IMR-90 (cell line): ENCODE measurements around the gene DCDC1. TPM values are rescaled to one million over a fixed set of nuclear protein-coding genes. Genes with fewer than 3 reads are reported as not detected.

Experiments used
- ATAC-seq: fragments of 200-7000 bp; cut with Tn5 transposase; 2 replicates; pipeline ENCODE4 v1.9.1; 2020; ENCODE audit warnings: low read depth, mild to moderate bottlenecking, moderate library complexity
- BruUV-seq: library from RNA; stranded (reverse); fragments of 400-500 nt; replicated peaks from 2 replicates; lab custom pipeline; 2021; lab: Mats Ljungman, UMichigan
- CTCF ChIA-PET: fragments of 300-600 bp; formaldehyde crosslinking; extraction: SDS; loops from one replicate; lab custom pipeline; 2021; ENCODE audit warnings: antibody characterized with exemption; lab: Yijun Ruan, JAX
- POLR2A ChIA-PET: fragments of 300-600 bp; sonication (Branson Sonifier 250); formaldehyde crosslinking; loops from one replicate; lab custom pipeline; 2022; ENCODE audit warnings: antibody characterized with exemption; ENCODE audit not compliant: unreplicated experiment; lab: Charles Lee
- DNase-seq: peaks from one replicate; pipeline ENCODE4 v3.0.0; 2013
- H2AFZ ChIP-seq: replicated peaks from 2 replicates; pipeline ENCODE3; 2013; ENCODE audit warnings: low read length, mild to moderate bottlenecking; ENCODE audit not compliant: poor library complexity
- H2AK5ac ChIP-seq: 2 replicates; pipeline ENCODE4 v1.6.1; 2013; ENCODE audit warnings: low read depth, low read length, inconsistent platforms
- H2AK9ac ChIP-seq: replicated peaks from 2 replicates; pipeline ENCODE3; 2013; ENCODE audit warnings: mild to moderate bottlenecking, low read depth, low read length, moderate library complexity; ENCODE audit not compliant: poor library complexity
- H2BK120ac ChIP-seq: 2 replicates; pipeline ENCODE4 v1.6.1; 2013; ENCODE audit warnings: low read depth, low read length, inconsistent platforms
- H2BK15ac ChIP-seq: 3 replicates; pipeline ENCODE4 v1.6.1; 2013; ENCODE audit warnings: low read depth, low read length, inconsistent platforms
- H2BK20ac ChIP-seq: 2 replicates; pipeline ENCODE4 v1.6.1; 2013; ENCODE audit warnings: low read depth, mild to moderate bottlenecking, inconsistent platforms, low read length, moderate library complexity
- H2BK5ac ChIP-seq: 2 replicates; pipeline ENCODE4 v1.6.1; 2013; ENCODE audit warnings: mild to moderate bottlenecking, low read depth, low read length, inconsistent platforms; ENCODE audit not compliant: poor library complexity, severe bottlenecking
- H3K14ac ChIP-seq: replicated peaks from 2 replicates; pipeline ENCODE4 v1.6.1; 2013; ENCODE audit warnings: low read depth, low read length, inconsistent platforms
- H3K18ac ChIP-seq: 2 replicates; pipeline ENCODE4 v1.6.1; 2013; ENCODE audit warnings: low read depth, low read length, control low read depth
- H3K23ac ChIP-seq: 2 replicates; pipeline ENCODE4 v1.6.1; 2013; ENCODE audit warnings: low read depth, low read length, inconsistent platforms
- H3K27ac ChIP-seq: 2 replicates; pipeline ENCODE4 v1.5.1; 2013; ENCODE audit warnings: mild to moderate bottlenecking, control low read depth, low read length; ENCODE audit not compliant: insufficient read depth
- H3K27me3 ChIP-seq: 2 replicates; pipeline ENCODE4 v1.6.1; 2013; ENCODE audit warnings: low read length; ENCODE audit not compliant: control insufficient read depth, insufficient read depth
- H3K36me3 ChIP-seq: 2 replicates; pipeline ENCODE4 v1.6.1; 2013; ENCODE audit warnings: low read length, mixed read lengths; ENCODE audit not compliant: control insufficient read depth, insufficient read depth
- H3K4ac ChIP-seq: 2 replicates; pipeline ENCODE4 v1.6.1; 2013; ENCODE audit warnings: low read depth, low read length, inconsistent platforms
- H3K4me1 ChIP-seq: 2 replicates; pipeline ENCODE4 v1.6.1; 2013; ENCODE audit warnings: low read length, mixed read lengths; ENCODE audit not compliant: control insufficient read depth, insufficient read depth
- H3K4me2 ChIP-seq: 2 replicates; pipeline ENCODE4 v1.6.1; 2013; ENCODE audit warnings: low read depth, mild to moderate bottlenecking, control low read depth, low read length, moderate library complexity
- H3K4me3 ChIP-seq: 2 replicates; pipeline ENCODE4 v1.5.1; 2013; ENCODE audit warnings: low read depth, mild to moderate bottlenecking, control low read depth, low read length, moderate library complexity; ENCODE audit not compliant: insufficient read depth
- H3K56ac ChIP-seq: 2 replicates; pipeline ENCODE4 v1.6.1; 2013; ENCODE audit warnings: low read length, inconsistent platforms; ENCODE audit not compliant: insufficient read depth; ENCODE audit errors: extremely low read depth
- H3K79me1 ChIP-seq, 2 experiments: 2 replicates each; pipeline ENCODE4 v1.6.1; 2013; ENCODE audit warnings: low read length in 2 of 2, inconsistent platforms in 1 of 2, low read depth in 1 of 2
- H3K9ac ChIP-seq: 2 replicates; pipeline ENCODE4 v1.6.1; 2013; ENCODE audit warnings: low read depth, low read length, control low read depth
- H3K9me1 ChIP-seq: 2 replicates; pipeline ENCODE4 v1.6.1; 2013; ENCODE audit warnings: low read length, inconsistent platforms; ENCODE audit not compliant: insufficient read depth
- H3K9me3 ChIP-seq: 2 replicates; pipeline ENCODE4 v1.6.1; 2013; ENCODE audit warnings: low read length; ENCODE audit not compliant: control insufficient read depth, insufficient read depth
- H4K20me1 ChIP-seq: 2 replicates; pipeline ENCODE4 v1.6.1; 2013; ENCODE audit warnings: low read length, inconsistent platforms; ENCODE audit not compliant: insufficient read depth
- H4K5ac ChIP-seq: 2 replicates; pipeline ENCODE4 v1.6.1; 2013; ENCODE audit warnings: mild to moderate bottlenecking, low read depth, low read length, control low read depth
- H4K8ac ChIP-seq, 2 experiments: 2 replicates each; pipeline ENCODE4 v1.6.1; 2013; ENCODE audit warnings: low read depth in 2 of 2, low read length in 2 of 2, control low read depth in 1 of 2, inconsistent platforms in 1 of 2
- H4K91ac ChIP-seq: 2 replicates; pipeline ENCODE4 v1.6.1; 2013; ENCODE audit warnings: low read depth, low read length, inconsistent platforms; ENCODE audit not compliant: insufficient read depth
- CHD1 ChIP-seq: IDR thresholded peaks from 2 replicates; pipeline ENCODE4 v1.6.1; 2012; ENCODE audit warnings: low read depth, low read length, improper control_type of control experiment
- FOS ChIP-seq: fragments of 150-350 bp; IDR thresholded peaks from 2 replicates; pipeline ENCODE4 v1.6.1; 2016; ENCODE audit warnings: low read depth, low read length
- MAFK ChIP-seq: IDR thresholded peaks from 2 replicates; pipeline ENCODE4 v1.6.1; 2012; ENCODE audit warnings: low read depth, low read length, improper control_type of control experiment
- MAZ ChIP-seq: IDR thresholded peaks from 2 replicates; pipeline ENCODE4 v1.6.1; 2012; ENCODE audit warnings: low read depth, mild to moderate bottlenecking, low read length, improper control_type of control experiment, moderate library complexity, borderline replicate concordance
- RAD21 ChIP-seq: IDR thresholded peaks from 2 replicates; pipeline ENCODE4 v1.6.1; 2012; ENCODE audit warnings: low read length, improper control_type of control experiment
- SMC3 ChIP-seq: fragments of 150-350 bp; IDR thresholded peaks from 2 replicates; pipeline ENCODE4 v1.6.1; 2016; ENCODE audit warnings: low read depth, mild to moderate bottlenecking, antibody characterized with exemption, low read length, moderate library complexity
- WGBS, 2 experiments: methylation state at CpG; one replicate each; pipeline versions ENCODE4 v1.1.5 to v1.1.7; 2013; ENCODE audit warnings: missing lambda C conversion rate in 2 of 2; ENCODE audit not compliant: insufficient read length in 1 of 2; ENCODE audit errors: extremely low coverage in 2 of 2; 5-methylcytosine and 5-hydroxymethylcytosine counted together
- dilution Hi-C: fragments of 300-500 bp; cut with HindIII; formaldehyde crosslinking; loops from one replicate; pipeline ENCODE4 v1.14.3; 2018; ENCODE audit warnings: low sequenced_read_pairs; ENCODE audit not compliant: unreplicated experiment
- in situ Hi-C: fragments of 300-500 bp; cut with MboI; formaldehyde crosslinking; loops from 3 replicates; pipeline ENCODE4 v1.14.3; 2019; ENCODE audit warnings: low sequenced_read_pairs, inconsistent platforms, mixed read lengths
- intact Hi-C: fragments of 100-400 bp; cut with micrococcal nuclease; formaldehyde crosslinking; loops from 2 replicates; pipeline ENCODE4 v1.10.0; 2022
- polyA plus RNA-seq, 3 experiments: library from polyadenylated mRNA; depleted of rRNA; stranded (reverse); fragments of >200 nt; gene quantifications; 2 replicates each; pipeline ENCODE4 v1.2.3, GENCODE V29; 2012; ENCODE audit warnings: low replicate concordance in 1 of 3
- total RNA-seq: library from RNA; depleted of rRNA; stranded (reverse); fragments of >200 nt; gene quantifications from 2 replicates; pipeline ENCODE4 v1.2.3, GENCODE V29; 2012
- TF ChIP-seq, protein P1 (sequence below): conservative IDR thresholded peaks from 2 replicates; pipeline ENCODE4 v1.5.1; 2012; ENCODE audit warnings: mild to moderate bottlenecking, low read depth, low read length, improper control_type of control experiment

Gene DCDC1
- total and polyA plus RNA-seq, 2 of the 4 experiments (the other 2 are of a cell fraction), result not detected

DNA sequence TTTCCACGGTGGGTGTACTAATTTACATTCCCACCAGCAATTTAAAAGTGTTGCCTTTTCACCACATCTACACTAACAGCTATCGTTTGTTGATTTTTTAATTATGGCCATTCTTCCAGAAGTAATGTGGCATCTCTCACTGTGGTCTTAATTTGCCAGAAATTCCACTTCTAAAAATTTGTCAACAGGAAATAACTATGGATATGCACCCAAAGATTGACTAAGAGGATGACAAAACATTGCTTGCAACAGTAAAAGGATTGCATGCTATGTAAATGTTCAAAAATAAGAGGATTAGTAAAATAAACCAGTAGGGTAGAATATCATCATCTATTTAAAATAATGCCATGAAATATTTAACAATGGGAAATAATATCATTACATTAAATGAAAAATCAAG is 219.5 kb downstream of the DCDC1 start:
- Histone ChIP-seq H3K27ac (no peak overlapping the region), H2AK9ac (no peak overlapping the region), H3K23ac (no peak overlapping the region), H3K9me3 (no peaks in the 10 kb centered on the region), H3K27me3 (no peaks in the 10 kb centered on the region), H4K91ac (no peak overlapping the region), H4K5ac (no peak overlapping the region), H3K4ac (no peak overlapping the region), H2AFZ (no peak overlapping the region), H3K18ac (no peak overlapping the region), H2BK120ac (no peak overlapping the region), H3K9me1 (no peaks in the 10 kb centered on the region), H2BK15ac (no peak overlapping the region), H3K79me1 (no peaks in the 10 kb centered on the region), H2AK5ac (no peak overlapping the region), H3K4me1 (no peaks in the 10 kb centered on the region), H3K4me3 (no peak overlapping the region), H3K56ac (no peak overlapping the region), H2BK20ac (no peak overlapping the region), H3K9ac (no peak overlapping the region), H3K36me3 (no peaks in the 10 kb centered on the region), H4K8ac (no peak overlapping the region), H3K14ac (no peak overlapping the region), H4K20me1 (no peaks in the 10 kb centered on the region), H2BK5ac (no peak overlapping the region), H3K4me2 (no peak overlapping the region)
- CTCF ChIA-PET, result no interaction called here
- WGBS, 2 experiments, result no CpG with 5 or more reads among the region's 2 CpGs
- DNase-seq (no peak), ATAC-seq (no peak)
- intact Hi-C loops, result no loop called here
- dilution Hi-C loops, result no loop called here
- in situ Hi-C loops, result no loop called here
- no TSS peak for BruUV-seq
- POLR2A ChIA-PET, result no interaction called here
- TF ChIP-seq, protein P1, sequence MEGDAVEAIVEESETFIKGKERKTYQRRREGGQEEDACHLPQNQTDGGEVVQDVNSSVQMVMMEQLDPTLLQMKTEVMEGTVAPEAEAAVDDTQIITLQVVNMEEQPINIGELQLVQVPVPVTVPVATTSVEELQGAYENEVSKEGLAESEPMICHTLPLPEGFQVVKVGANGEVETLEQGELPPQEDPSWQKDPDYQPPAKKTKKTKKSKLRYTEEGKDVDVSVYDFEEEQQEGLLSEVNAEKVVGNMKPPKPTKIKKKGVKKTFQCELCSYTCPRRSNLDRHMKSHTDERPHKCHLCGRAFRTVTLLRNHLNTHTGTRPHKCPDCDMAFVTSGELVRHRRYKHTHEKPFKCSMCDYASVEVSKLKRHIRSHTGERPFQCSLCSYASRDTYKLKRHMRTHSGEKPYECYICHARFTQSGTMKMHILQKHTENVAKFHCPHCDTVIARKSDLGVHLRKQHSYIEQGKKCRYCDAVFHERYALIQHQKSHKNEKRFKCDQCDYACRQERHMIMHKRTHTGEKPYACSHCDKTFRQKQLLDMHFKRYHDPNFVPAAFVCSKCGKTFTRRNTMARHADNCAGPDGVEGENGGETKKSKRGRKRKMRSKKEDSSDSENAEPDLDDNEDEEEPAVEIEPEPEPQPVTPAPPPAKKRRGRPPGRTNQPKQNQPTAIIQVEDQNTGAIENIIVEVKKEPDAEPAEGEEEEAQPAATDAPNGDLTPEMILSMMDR, result no peak
- no peak for TF ChIP-seq MAZ
- no peak for TF ChIP-seq SMC3
- TF ChIP-seq MAFK, result no peak
- TF ChIP-seq RAD21, result no peak
- TF ChIP-seq FOS, result no peak
- TF ChIP-seq CHD1, result no peak
